ENCODE results near the gene MYLIP.

MYLIP gene

DNA sequence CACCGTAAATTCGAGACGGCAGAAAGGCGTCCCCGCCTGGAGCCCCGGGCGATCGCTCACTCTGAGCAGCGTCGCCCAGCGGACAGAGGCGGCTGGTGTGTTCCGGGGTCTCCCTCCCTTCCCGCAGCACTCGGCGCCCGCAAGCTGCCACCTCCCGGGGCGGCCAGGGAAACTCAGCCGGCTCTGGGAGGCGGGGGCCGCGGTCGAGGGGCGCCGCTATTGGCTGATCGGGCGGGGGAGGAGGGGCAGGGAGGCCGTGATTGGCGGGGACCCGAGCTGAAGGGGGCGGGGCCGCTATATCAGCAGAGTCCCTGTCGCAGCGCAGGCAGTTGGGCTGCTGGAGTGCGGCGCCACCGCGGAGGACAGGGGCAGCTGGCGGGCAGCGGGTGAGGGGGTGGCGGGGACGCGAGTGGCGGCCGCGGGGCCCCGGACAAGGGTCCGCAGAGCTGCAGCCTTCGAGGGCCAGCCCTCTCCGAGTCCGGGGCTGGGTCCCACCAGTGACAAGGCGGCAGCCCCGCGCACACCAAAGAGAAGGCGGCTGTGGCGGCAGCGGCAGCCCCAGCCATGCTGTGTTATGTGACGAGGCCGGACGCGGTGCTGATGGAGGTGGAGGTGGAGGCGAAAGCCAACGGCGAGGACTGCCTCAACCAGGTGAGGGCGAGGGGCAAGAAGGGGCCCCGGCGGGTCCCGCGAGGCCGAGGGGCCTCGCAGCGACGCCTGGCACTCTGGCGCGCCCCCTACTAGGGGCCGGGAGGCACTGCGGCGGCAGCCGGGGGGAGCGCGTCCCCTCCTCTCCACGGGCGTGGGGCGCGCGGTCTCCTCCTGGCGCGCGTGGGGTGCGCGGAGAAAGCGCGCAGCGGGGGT lies at the start of gene MYLIP:
Gene MYLIP, plus strand, starts transcription at position 328 of the 864 bp plus-strand sequence. Its CDS starts 237 bp downstream, at position 565.
- DNase-seq (ENCODE audit: low read depth in 3 of 3, low spot score in 1 of 3) = peak; percentile 94 to 96 (median 96)

DNA sequence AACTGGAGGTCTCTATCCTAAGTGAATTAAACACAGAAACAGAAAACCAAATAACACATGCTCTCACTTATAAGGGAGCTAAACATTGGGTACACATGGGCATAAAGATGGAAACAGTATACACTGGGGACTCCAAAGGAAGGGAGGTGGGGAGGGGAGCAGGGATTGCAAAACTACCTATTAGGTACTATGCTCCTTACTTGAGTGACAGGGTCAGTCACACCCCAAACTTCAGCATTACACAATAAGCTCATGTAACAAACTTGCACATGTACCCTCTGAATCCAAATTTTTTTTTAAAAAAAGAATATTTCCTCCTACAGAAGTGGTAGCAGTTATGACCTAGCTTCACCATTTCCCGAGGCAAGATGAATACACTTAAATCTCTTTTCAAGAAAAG lies 49.5 kb upstream of the MYLIP start:
- DNase-seq (ENCODE audit: low read depth in 3 of 3, low spot score in 1 of 3) = no peak

DNA sequence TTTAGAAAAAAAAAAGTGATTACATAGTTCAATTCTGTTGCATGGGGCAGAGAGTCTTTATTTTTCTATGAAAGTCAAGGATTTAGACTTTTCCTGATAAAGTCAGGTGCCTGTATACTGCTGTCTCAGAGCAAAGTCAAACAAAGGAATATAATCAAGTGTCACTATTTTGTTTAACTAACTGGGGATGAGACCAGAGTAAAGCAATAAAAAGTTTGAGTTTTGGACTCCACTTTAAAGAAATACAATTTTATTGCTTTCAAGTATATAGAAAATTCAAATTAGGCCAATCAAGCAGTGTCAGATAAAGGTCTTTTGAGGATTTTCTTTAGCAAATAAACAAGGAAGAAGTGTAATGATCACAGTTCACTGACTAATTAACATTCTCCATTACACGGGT lies 48.7 kb upstream of the MYLIP start:
- no peak for DNase-seq (ENCODE audit: low read depth in 3 of 3, low spot score in 1 of 3)

DNA sequence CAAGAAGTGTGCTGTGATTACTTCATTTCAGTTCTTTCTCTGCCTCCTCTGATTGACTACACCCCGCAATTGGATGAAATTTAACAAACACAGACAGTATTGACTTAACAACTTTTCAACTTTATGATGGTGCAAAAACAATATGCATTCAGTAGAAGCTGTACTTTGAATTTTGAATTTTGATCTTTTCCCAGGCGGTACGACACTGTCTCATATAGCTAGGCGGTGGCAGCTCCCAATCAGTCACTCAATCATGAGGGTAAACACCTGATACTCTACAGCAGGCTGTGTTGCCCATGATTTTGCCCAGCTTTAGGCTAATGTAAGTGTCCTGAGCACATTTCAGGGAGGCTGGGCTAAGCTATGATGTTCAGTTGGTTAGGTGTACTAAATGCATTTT lies 47.6 kb upstream of the MYLIP start:
- DNase-seq (ENCODE audit: low read depth in 3 of 3, low spot score in 1 of 3) = no peak

DNA sequence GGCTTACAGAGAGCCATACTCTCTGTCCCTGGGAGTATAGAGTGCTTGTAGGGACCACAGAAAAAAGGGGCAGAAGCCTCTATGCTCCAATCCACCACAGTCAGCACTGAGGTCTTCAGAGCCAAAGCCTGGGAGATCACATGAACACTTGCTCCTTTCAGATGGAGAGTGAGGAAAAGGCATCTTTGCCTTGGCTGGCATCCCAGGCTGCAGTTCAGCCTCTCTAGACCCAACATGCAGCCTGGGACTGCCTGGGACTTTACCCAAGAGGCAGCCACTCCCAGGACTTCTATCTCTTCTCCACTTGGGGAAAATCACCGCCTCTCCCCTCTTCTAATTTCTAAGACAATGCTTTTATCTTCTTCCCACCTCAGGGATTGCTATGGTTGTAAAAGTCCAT lies 46.5 kb upstream of the MYLIP start:
- no peak for DNase-seq (ENCODE audit: low read depth in 3 of 3, low spot score in 1 of 3)

DNA sequence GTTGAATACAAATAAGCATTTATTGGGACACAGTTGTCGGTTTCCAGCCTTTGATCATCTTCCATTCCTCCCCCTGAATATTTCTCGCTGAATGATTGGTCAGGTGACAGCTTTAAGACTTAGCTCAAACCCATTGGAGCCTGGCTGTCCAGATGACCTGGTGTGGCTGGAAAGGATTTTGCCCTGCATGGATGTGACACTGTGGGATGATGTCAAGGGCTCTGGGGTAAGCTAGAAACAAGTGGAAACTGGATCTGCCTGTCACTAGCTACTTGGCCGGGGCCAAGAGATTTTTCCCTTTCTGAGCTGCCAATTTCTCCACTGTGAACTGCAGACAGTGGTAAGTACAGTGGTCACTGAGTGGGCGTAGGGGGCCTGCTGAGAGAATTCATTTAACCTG lies 41.9 kb upstream of the MYLIP start:
- DNase-seq (ENCODE audit: low read depth in 3 of 3, low spot score in 1 of 3) = no peak

DNA sequence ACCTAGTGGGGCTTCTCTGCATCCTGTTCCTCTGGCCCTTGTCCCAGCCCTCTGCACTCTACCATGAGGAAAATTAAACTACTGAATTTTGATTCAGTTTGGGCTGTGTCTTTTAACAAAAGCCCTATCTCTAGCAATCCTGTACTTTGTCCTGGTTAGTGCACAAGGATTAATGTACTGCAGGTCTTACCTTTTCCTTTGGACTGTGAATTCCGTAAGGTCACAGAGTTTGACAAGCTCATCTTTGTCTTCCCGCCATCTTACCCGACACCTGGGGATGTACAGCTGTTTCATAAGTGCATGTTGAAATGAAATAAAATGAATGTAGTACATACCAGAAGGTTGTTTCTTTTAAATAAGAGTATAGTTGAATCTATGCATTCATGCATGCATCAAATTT lies 41.5 kb upstream of the MYLIP start:
- DNase-seq (ENCODE audit: low read depth in 3 of 3, low spot score in 1 of 3) = no peak

DNA sequence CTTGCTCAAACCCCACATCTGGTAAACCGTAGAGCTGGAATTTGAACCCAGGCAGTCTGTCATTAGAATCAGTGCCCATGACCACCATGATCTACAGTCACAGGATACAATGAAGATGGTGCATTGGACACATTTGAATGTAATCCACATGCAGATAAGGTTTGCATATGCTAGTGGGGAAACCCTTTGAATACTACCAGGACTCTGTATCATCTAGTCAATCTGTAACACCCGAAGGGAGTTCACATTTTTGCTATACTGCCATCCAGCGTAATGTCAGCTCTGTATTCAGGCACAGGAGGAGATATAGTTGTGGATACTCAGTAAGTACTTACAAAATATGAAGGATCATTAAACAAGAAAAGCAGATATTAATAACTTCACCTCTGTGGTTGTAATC lies 40.5 kb upstream of the MYLIP start:
- no peak for DNase-seq (ENCODE audit: low read depth in 3 of 3, low spot score in 1 of 3)

DNA sequence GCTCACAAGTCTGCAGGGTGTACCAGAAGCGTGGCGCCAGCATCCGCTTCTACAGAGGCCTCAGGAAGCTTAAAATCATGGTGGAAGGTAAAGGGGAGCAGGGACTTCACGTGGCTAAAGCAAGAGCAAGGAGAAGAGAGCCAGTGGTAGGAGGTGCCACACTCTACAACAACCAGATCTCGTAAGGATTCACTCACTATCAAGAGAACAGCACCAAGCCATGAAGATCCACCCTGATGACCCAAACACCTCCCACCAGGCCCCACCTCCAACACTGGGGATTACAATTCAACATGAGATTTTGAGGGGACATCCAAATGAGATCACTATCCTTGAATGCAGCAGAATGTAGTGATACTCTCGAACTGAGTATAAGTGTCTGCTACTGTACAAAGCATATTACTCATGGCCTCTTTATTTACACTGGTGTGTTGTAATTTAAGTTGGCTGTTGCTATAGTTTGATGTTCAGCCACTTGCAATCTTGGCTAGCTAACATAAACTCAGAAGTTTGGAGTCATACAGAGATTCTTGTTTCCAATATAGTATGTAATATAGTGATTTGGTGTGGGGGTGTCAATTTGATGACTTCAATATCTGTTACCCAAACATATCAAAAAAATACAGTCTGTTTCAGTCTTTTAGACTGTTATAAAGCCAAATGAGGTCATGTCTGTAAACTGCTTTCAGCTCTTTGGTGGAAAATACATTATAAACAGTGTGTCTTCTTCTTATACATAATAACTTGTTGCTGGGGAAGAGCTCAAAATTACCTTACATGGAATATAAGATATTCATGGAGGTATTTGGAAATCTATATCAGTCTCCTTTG lies 39.4 kb upstream of the MYLIP start:
- DNase-seq (ENCODE audit: low read depth in 3 of 3, low spot score in 1 of 3) = no peak

DNA sequence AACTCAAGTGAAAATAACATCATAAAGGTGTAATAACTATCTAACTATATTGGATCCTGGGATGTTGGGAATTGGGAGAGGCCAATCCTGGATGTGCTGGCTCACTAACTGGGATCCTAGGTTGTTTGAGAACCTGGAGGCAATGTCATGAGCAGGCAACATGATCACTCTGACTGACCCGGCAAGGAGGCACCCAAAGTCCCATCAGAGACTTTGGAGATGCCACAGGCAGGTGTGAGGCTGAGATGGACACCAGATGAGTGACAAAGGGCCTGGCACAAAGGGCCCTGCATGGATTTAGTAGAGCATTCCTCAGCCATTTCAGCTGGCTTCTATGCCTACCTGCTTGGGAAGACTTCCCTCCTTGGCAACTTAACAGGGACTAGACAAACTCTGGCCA lies 38.4 kb upstream of the MYLIP start:
- no peak for DNase-seq (ENCODE audit: low read depth in 3 of 3, low spot score in 1 of 3)

DNA sequence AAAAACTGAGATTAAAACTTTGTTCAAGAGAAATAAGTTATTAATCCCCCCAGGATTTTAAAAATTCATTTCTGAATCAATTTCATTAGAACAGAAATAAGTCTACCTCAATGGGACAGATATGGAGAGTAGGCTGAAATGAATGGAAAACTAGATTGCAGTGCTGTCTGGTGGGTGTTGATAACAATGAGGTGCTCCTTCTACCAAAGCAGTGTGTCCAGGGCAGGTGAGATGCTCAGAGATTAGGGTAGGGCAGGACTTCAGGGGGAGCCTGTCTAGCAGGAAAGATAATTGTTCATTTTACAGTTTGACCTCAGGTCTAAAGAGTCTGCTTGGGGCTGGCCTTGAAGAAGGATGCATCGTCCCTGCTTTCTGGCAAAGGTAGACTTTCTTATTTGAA lies 38.0 kb upstream of the MYLIP start:
- DNase-seq (ENCODE audit: low read depth in 3 of 3, low spot score in 1 of 3) = no peak

DNA sequence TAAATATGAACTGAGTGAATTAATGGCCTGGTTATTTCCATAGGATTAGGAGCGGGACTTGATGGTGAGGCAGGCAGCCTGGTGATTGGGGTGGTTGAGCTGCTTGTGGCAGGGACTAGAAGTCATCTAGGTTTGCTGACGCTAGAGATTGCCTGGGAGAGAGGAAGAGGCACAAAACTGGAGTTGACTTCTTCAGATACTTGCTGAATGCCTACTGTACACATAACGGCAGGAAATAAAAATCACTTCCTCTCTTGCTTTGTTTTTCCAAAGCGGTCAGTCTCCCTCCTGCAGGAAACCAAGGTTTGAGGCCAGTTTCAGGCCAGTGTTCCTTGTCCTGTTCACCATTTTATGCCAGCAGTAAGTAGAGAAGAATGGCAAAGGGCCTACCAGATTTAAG lies 36.7 kb upstream of the MYLIP start:
- no peak for DNase-seq (ENCODE audit: low read depth in 3 of 3, low spot score in 1 of 3)

DNA sequence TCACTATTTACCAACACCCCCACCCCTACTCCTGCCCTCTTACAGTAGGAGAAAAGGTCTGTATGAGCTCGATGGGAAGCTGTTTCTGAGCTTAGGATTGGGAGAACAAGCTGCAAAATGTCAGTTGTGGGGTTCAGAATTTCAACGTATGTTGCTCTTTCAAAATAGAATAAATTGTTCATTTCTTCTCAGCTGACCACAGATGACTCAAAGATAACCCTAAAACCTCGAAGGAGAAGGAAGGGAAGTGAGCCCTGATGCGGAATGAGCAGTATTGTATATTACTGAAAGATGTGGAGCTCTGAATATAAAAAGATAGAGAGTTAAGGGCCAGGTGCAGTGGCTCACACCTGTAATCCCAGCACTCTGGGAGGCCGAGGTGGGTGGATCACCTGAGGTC lies 35.9 kb upstream of the MYLIP start:
- no peak for DNase-seq (ENCODE audit: low read depth in 3 of 3, low spot score in 1 of 3)

DNA sequence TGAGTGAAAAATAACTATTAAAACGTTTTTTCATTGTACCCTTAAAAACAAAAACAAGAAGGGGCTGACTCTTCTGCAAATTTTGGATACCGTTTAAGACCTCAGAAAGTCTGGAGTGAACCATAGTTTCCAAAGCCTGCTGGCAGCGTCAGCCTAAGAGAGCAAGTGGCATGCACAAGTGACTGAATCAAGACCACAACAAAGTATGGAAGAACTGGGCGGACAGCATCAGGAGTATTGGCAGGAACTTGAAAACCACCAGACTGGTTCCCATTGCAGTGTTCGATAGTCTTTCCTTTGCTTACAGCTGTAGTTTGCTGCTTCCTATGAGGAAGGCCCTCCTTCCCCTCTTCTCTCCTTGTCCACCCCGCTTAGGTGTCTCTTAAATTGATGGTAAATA lies 33.7 kb upstream of the MYLIP start:
- no peak for DNase-seq (ENCODE audit: low read depth in 3 of 3, low spot score in 1 of 3)

DNA sequence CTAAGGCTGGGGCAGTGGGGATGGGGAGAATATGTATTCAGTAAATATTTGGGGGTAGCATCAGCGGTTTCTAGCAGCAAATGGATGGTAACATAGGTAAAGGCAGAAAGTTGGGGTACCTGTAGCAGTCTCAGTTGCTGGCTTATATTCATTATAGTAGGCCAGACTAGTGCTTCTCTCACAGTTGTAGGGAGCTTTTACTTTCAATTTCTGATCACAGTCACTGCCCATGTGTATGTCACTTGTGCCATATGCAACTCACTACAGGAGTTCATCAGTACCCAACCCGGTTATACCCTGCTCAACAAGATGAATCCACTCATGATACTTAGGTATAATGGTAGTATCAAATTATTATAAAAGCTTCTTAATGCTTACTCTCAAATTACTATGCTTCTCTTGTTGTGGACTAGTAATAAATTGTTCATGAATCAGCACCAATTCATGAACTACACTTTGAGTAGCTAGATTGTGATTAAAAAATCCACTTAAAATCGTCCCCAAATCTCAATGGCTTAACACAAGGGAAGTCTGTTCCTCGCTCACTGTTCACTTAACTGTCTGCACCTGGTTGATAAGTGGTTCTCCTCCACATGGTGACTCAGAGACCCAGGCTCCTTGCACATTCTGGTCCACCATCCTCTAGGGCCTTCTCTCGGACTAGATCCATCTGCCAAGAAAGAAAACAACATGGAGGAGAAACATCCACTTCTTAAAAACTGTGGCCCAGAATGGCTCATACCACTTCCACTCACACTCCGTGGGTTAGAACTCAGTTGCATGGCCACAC lies 31.3 kb upstream of the MYLIP start:
- DNase-seq (ENCODE audit: low read depth in 3 of 3, low spot score in 1 of 3) = no peak

DNA sequence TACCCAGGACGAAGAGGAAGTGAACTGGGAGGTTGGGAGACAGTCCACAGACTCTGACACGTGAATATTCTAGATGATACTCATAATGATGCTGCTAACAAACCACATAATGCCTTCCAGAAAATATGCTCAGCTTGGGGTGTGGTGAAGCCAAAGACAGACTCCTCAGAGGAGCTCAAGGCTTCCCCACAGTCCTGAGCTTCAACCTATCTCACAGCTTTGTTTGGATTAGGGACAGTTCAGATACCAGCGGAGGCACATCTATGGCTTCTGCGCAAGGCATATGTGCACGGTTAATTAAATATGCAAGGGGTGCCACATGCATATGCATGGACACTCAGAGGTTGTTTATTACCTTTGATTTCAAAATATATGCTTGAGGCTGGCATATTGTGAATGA lies 30.7 kb upstream of the MYLIP start:
- no peak for DNase-seq (ENCODE audit: low read depth in 3 of 3, low spot score in 1 of 3)

DNA sequence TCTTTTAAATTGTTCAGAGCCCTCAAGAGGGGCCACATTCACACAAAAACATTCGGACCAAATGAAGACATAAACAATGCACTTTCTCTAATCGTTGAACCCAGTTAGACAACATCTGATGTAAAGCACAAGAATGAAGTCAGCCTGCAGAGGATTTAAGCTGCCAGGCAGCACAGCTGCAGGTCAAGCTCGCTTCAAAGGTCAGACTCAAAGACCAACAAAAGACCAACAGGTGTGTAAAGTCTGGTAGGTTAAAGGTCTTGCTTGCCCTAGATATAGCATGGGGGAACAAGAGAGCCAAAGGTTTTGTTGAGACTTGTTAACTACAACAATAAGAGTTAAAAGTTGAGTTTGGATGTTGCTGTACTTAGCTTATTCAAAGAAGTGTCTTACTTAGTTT lies 26.7 kb upstream of the MYLIP start:
- no peak for DNase-seq (ENCODE audit: low read depth in 3 of 3, low spot score in 1 of 3)

DNA sequence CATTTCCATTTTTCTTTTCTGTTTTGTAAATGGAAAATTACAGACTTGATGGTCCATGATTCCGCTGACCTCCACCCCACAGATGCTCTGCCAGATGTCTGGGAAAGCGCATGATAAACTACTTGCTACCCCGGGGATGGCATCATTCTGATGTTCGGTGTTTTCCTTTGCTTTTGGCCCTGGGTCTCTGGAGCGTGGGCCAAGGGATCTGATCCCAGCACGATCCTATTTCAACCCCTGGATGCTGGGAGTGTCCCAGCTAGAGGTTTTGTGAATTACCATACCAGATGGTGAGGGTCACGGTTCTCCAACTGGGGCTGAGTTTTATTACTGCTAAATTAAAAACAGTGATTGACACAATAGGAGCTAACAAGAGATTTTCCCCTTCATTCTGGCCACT lies 25.2 kb upstream of the MYLIP start:
- DNase-seq (ENCODE audit: low read depth in 3 of 3, low spot score in 1 of 3) = no peak

DNA sequence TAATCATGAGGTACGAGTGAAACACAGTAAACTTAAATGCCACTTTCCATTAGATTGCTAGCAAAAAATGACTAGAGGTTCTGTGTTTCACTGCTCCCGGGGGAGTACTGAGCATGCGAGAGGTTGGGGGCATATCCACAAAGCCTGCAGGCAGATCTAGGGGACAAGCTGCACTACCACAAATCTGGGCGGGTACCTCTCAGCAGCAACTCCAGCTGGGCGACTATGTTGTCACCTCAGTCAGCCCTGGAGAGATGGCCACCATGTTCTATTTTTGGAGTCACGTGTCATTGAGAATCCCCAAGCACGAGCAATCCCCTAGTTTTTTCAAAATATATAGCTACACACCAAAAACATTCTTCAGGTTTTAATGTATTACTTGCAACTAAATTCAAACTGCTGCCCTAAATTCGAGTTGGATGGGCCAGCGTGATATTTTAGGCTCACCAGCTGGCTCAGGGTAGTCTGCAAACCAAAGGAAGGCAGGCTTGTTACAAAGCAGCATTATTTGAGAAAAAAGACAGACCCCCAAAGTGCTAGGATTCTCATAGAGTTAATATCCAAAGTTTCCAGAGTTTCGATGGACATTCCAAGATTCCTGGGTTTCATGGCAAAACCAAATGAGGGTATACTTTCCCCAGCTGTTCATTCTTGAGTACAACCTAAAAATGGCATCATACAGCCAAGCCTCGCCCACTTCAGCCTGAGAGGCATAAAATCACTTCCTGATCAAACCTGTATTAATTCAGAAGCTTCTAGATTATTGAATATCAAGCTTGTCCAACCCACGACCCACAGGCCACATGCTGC lies 24.1 kb upstream of the MYLIP start:
- DNase-seq (ENCODE audit: low read depth in 3 of 3, low spot score in 1 of 3) = no peak

DNA sequence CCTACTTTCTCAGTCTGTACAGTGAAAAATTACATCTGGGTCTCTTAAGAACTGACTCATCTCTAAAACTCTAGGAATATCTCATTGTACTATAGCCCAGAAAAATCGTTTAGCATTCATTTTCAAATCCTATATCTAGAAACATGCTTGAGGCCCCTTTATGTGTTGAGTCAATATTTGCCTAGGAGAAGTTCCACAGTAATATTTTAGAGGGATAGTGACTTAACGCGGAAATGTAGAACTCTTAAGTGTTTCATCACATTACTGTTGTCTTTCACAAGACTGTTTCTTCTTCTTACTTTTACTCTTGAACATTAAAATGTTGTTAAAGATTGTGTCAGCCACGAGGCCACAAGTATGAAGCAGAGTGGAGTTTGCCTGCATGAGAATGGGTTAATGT lies 23.0 kb upstream of the MYLIP start:
- DNase-seq (ENCODE audit: low read depth in 3 of 3, low spot score in 1 of 3) = no peak

Data from stimulated activated CD4-positive, alpha-beta T cell treated with anti-CD3 and anti-CD28 coated beads, TNF-alpha, amount 100 ng/mL, for 1 hour (primary cell).